Mesendoderm (in vitro differentiated cells): ENCODE results near the gene MARCKS.

Experiments
- DNase-seq: peaks from one replicate; pipeline ENCODE4 v3.0.0; 2013
- H2AK5ac ChIP-seq: 2 replicates; pipeline ENCODE4 v1.6.1; 2013; ENCODE audit warnings: low read length, inconsistent platforms
- H2BK120ac ChIP-seq: 2 replicates; pipeline ENCODE4 v1.6.1; 2013; ENCODE audit warnings: low read depth, mild to moderate bottlenecking, low read length, moderate library complexity, mixed read lengths
- H2BK15ac ChIP-seq: replicated peaks from 2 replicates; pipeline ENCODE4 v1.6.1; 2013; ENCODE audit warnings: low read depth, mild to moderate bottlenecking, moderate library complexity
- H2BK5ac ChIP-seq: 2 replicates; pipeline ENCODE4 v1.6.1; 2013; ENCODE audit warnings: low read length, inconsistent platforms
- H3K18ac ChIP-seq: 2 replicates; pipeline ENCODE4 v1.6.1; 2013; ENCODE audit warnings: mild to moderate bottlenecking, low read length, mixed read lengths
- H3K23ac ChIP-seq: one replicate; pipeline ENCODE4 v1.6.1; 2013; ENCODE audit warnings: low read length
- H3K27ac ChIP-seq: 2 replicates; pipeline ENCODE4 v1.5.1; 2013; ENCODE audit warnings: low read depth, mild to moderate bottlenecking, inconsistent platforms, low read length, moderate library complexity
- H3K27me3 ChIP-seq: 2 replicates; pipeline ENCODE4 v1.6.1; 2013; ENCODE audit warnings: low read length, control low read depth, mild to moderate bottlenecking, inconsistent platforms; ENCODE audit not compliant: insufficient read depth, poor library complexity
- H3K36me3 ChIP-seq: 2 replicates; pipeline ENCODE4 v1.6.1; 2013; ENCODE audit warnings: low read length, inconsistent platforms; ENCODE audit not compliant: control insufficient read depth, insufficient read depth
- H3K4ac ChIP-seq: one replicate; pipeline ENCODE4 v1.6.1; 2013; ENCODE audit warnings: low read depth, mild to moderate bottlenecking, low read length, moderate library complexity
- H3K4me1 ChIP-seq: 2 replicates; pipeline ENCODE4 v1.6.1; 2013; ENCODE audit warnings: low read depth, low read length, inconsistent platforms; ENCODE audit not compliant: control insufficient read depth
- H3K4me2 ChIP-seq: 2 replicates; pipeline ENCODE4 v1.6.1; 2013; ENCODE audit warnings: low read length
- H3K4me3 ChIP-seq: 2 replicates; pipeline ENCODE4 v1.5.1; 2013; ENCODE audit warnings: mild to moderate bottlenecking, low read length
- H3K56ac ChIP-seq: one replicate; pipeline ENCODE4 v1.6.1; 2013; ENCODE audit warnings: low read length
- H3K79me1 ChIP-seq: 2 replicates; pipeline ENCODE4 v1.6.1; 2013; ENCODE audit warnings: low read length, inconsistent platforms
- H3K79me2 ChIP-seq: 2 replicates; pipeline ENCODE4 v1.6.1; 2013; ENCODE audit warnings: mild to moderate bottlenecking, low read length; ENCODE audit not compliant: control insufficient read depth, insufficient read depth
- H3K9ac ChIP-seq: 2 replicates; pipeline ENCODE4 v1.6.1; 2013; ENCODE audit warnings: low read length, inconsistent platforms
- H4K5ac ChIP-seq: one replicate; pipeline ENCODE4 v1.6.1; 2013; ENCODE audit warnings: low read length
- H4K8ac ChIP-seq: one replicate; pipeline ENCODE4 v1.6.1; 2013; ENCODE audit warnings: low read depth, mild to moderate bottlenecking, control low read depth, low read length, moderate library complexity
- WGBS: extraction: QIAGEN DNeasy Blood & Tissue Kit; methylation state at CpG from one replicate; pipeline ENCODE4 v1.1.7; 2013; ENCODE audit warnings: low lambda C conversion rate, missing lambda C conversion rate; ENCODE audit not compliant: insufficient coverage; ENCODE audit errors: extremely low coverage; 5-methylcytosine and 5-hydroxymethylcytosine counted together

The MARCKS gene

GRCh38 chr6:113858480-113859348 is 1.6 kb downstream of the MARCKS start:
- WGBS, result no CpG with 5 or more reads among the region's 67 CpGs
- Histone ChIP-seq H3K4me1 (no peaks in the 10 kb centered on the region), H4K8ac (no peak overlapping the region), H3K27me3 (no peaks in the 10 kb centered on the region), H2BK5ac (peak overlapping the region; percentile 50), H3K79me1 (no peaks in the 10 kb centered on the region), H3K4me3 (peak overlapping the region; percentile 100), H3K23ac (peak overlapping the region; percentile 85), H2AK5ac (no peak overlapping the region), H2BK120ac (no peak overlapping the region), H3K36me3 (no peaks in the 10 kb centered on the region), H3K4me2 (peak overlapping the region; percentile 93), H3K27ac (peak overlapping the region; percentile 88), H3K79me2 (peaks cover 30% of the 10 kb centered on the region), H3K4ac (no peak overlapping the region), H3K56ac (peak overlapping the region; percentile 98), H3K18ac (peak overlapping the region; percentile 100), H2BK15ac (no peak overlapping the region), H3K9ac (peak overlapping the region; percentile 100), H4K5ac (no peak overlapping the region)
- DNase-seq, result peak; percentile 97

GRCh38 chr6:113859349-113860180 is 2.4 kb downstream of the MARCKS start:
- peaks cover 30% of the 10 kb centered on the region for H3K79me2 ChIP-seq
- peak; percentile 60 for DNase-seq
- H2BK5ac ChIP-seq, result peak overlapping the region; percentile 50
- no CpG with 5 or more reads among the region's 90 CpGs for WGBS
- H3K4me1 ChIP-seq, result no peaks in the 10 kb centered on the region
- peak overlapping the region; percentile 97 for H3K56ac ChIP-seq
- H3K27ac ChIP-seq, result no peak overlapping the region
- peak overlapping the region; percentile 95 for H3K9ac ChIP-seq
- no peak overlapping the region for H3K18ac ChIP-seq
- no peaks in the 10 kb centered on the region for H3K79me1 ChIP-seq
- H2BK15ac ChIP-seq, result no peak overlapping the region
- no peaks in the 10 kb centered on the region for H3K27me3 ChIP-seq
- peak overlapping the region; percentile 76 for H3K23ac ChIP-seq
- H2BK120ac ChIP-seq, result no peak overlapping the region
- peak overlapping the region; percentile 93 for H3K4me2 ChIP-seq
- no peak overlapping the region for H4K8ac ChIP-seq
- no peaks in the 10 kb centered on the region for H3K36me3 ChIP-seq
- H3K4me3 ChIP-seq, result peak overlapping the region; percentile 96
- H2AK5ac ChIP-seq, result no peak overlapping the region
- no peak overlapping the region for H4K5ac ChIP-seq
- peak overlapping the region; percentile 49 for H3K4ac ChIP-seq

GRCh38 chr6:113860181-113860955 is 3.2 kb downstream of the MARCKS start:
- Histone ChIP-seq H2BK5ac (no peak overlapping the region), H3K4me3 (peak overlapping the region; percentile 96), H3K79me2 (peaks cover 30% of the 10 kb centered on the region), H4K5ac (no peak overlapping the region), H3K9ac (peak overlapping the region; percentile 95), H3K23ac (no peak overlapping the region), H3K27me3 (no peaks in the 10 kb centered on the region), H3K56ac (peak overlapping the region; percentile 97), H3K4me2 (peak overlapping the region; percentile 93), H2BK120ac (no peak overlapping the region), H3K4ac (no peak overlapping the region), H3K79me1 (no peaks in the 10 kb centered on the region), H4K8ac (no peak overlapping the region), H3K36me3 (no peaks in the 10 kb centered on the region), H3K4me1 (no peaks in the 10 kb centered on the region), H2BK15ac (no peak overlapping the region), H2AK5ac (no peak overlapping the region), H3K27ac (no peak overlapping the region), H3K18ac (no peak overlapping the region)
- DNase-seq, result no peak
- WGBS, result no CpG with 5 or more reads among the region's 56 CpGs

GRCh38 chr6:113862112-113862511 is 5.0 kb downstream of the MARCKS start:
- no peak overlapping the region for H4K8ac ChIP-seq
- H2BK120ac ChIP-seq, result no peak overlapping the region
- H3K27me3 ChIP-seq, result no peaks in the 10 kb centered on the region
- H3K4ac ChIP-seq, result no peak overlapping the region
- H3K4me3 ChIP-seq, result no peak overlapping the region
- no peak overlapping the region for H3K4me2 ChIP-seq
- H3K23ac ChIP-seq, result no peak overlapping the region
- peaks cover 30% of the 10 kb centered on the region for H3K79me2 ChIP-seq
- no peak overlapping the region for H2BK15ac ChIP-seq
- H3K18ac ChIP-seq, result no peak overlapping the region
- H3K56ac ChIP-seq, result no peak overlapping the region
- H3K9ac ChIP-seq, result no peak overlapping the region
- no peak for DNase-seq
- H2AK5ac ChIP-seq, result no peak overlapping the region
- H3K27ac ChIP-seq, result no peak overlapping the region
- H3K79me1 ChIP-seq, result no peaks in the 10 kb centered on the region
- H4K5ac ChIP-seq, result no peak overlapping the region
- H3K4me1 ChIP-seq, result no peaks in the 10 kb centered on the region
- H3K36me3 ChIP-seq, result no peaks in the 10 kb centered on the region
- no peak overlapping the region for H2BK5ac ChIP-seq

- no CpG with 5 or more reads among the region's 2 CpGs for WGBS
- H3K79me2 ChIP-seq, result no peaks in the 10 kb centered on the region
- H4K5ac ChIP-seq, result no peak overlapping the region
Observed at GRCh38 chr6:113870917-113871316, 13.8 kb downstream of the MARCKS start.

More at GRCh38 chr6:113870917-113871316, 13.8 kb downstream of the MARCKS start:
- Histone ChIP-seq H3K4ac (no peak overlapping the region), H3K9ac (no peak overlapping the region), H3K4me1 (no peaks in the 10 kb centered on the region), H2AK5ac (no peak overlapping the region), H3K27me3 (no peaks in the 10 kb centered on the region), H3K18ac (no peak overlapping the region), H2BK15ac (no peak overlapping the region), H3K4me3 (no peak overlapping the region), H3K79me1 (no peaks in the 10 kb centered on the region), H3K27ac (no peak overlapping the region), H2BK5ac (no peak overlapping the region), H3K4me2 (no peak overlapping the region), H3K36me3 (no peaks in the 10 kb centered on the region), H3K56ac (no peak overlapping the region), H3K23ac (no peak overlapping the region), H2BK120ac (no peak overlapping the region), H4K8ac (no peak overlapping the region)
- no peak for DNase-seq
